CD4-positive, alpha-beta T cell treated with Interleukin-17A for 1 hour (primary cell): ENCODE results near the gene TRIM63.

ENCODE experiments used
- DNase-seq: peaks from one replicate; pipeline ENCODE4 v3.0.0-alpha.2; 2020

Gene TRIM63

GRCh38 chr1:26012864-26013263 lies 54.6 kb downstream of the TRIM63 start:
- DNase-seq = no peak

GRCh38 chr1:26010825-26011224 lies 56.6 kb downstream of the TRIM63 start:
- DNase-seq = no peak

GRCh38 chr1:26009796-26010447 lies 57.5 kb downstream of the TRIM63 start:
- DNase-seq = no peak

- no peak for DNase-seq
These were observed 60.7 kb downstream of the TRIM63 start for GRCh38 chr1:26006710-26007109.

- DNase-seq = no peak
These were observed 61.9 kb downstream of the TRIM63 start for GRCh38 chr1:26005434-26006105.

GRCh38 chr1:26003756-26004155 lies 63.7 kb downstream of the TRIM63 start:
- no peak for DNase-seq

- no peak for DNase-seq
These were observed 64.2 kb downstream of the TRIM63 start for GRCh38 chr1:26003262-26003661.
